Panc1 (cell line): ENCODE measurements around the gene KANSL3. TPM values are rescaled to one million over a fixed set of nuclear protein-coding genes. Genes with fewer than 3 reads are reported as not detected.

Source experiments
- ATAC-seq: fragments of 200-7000 bp; cut with Tn5 transposase; 2 replicates; pipeline ENCODE4 v1.9.1; 2020; ENCODE audit warnings: mild to moderate bottlenecking, moderate library complexity
- BruUV-seq: library from RNA; stranded (reverse); fragments of 400-500 nt; replicated peaks from 2 replicates; lab custom pipeline; 2021; lab: Mats Ljungman, UMichigan
- CTCF ChIA-PET: fragments of 300-600 bp; sonication (Branson Sonifier 250); formaldehyde crosslinking; loops from one replicate; lab custom pipeline; 2022; ENCODE audit warnings: antibody characterized with exemption; lab: Charles Lee
- POLR2A ChIA-PET: fragments of 300-600 bp; sonication (Branson Sonifier 250); formaldehyde crosslinking; loops from one replicate; lab custom pipeline; 2022; ENCODE audit warnings: antibody characterized with exemption; lab: Charles Lee
- DNase-seq: peaks from one replicate; pipeline ENCODE4 v3.0.0-alpha.2; 2010; ENCODE audit warnings: low read depth, low spot score
- H3K27ac ChIP-seq: 2 replicates; pipeline ENCODE4 v1.5.1; 2011; ENCODE audit warnings: mild to moderate bottlenecking, low read length, inconsistent platforms
- H3K27me3 ChIP-seq: fragments of 200-500 bp; sonication (Bioruptor generic); 2 replicates; pipeline ENCODE4 v1.6.0; 2014; ENCODE audit warnings: low read length, inconsistent platforms; ENCODE audit not compliant: control insufficient read depth, insufficient read depth
- H3K36me3 ChIP-seq: fragments of 200-500 bp; sonication (Bioruptor generic); 2 replicates; pipeline ENCODE4 v1.5.1; 2014; ENCODE audit warnings: inconsistent platforms, mild to moderate bottlenecking, low read length, moderate library complexity; ENCODE audit not compliant: control insufficient read depth, insufficient read depth
- H3K4me1 ChIP-seq: 2 replicates; pipeline ENCODE4 v1.5.1; 2011; ENCODE audit warnings: inconsistent platforms, mild to moderate bottlenecking, low read length, moderate library complexity; ENCODE audit not compliant: control insufficient read depth, insufficient read depth
- H3K4me3 ChIP-seq, 2 experiments: 2 replicates each; pipeline ENCODE4 v1.5.1; 2011 to 2012; ENCODE audit warnings: low read depth in 2 of 2, low read length in 2 of 2, mild to moderate bottlenecking in 2 of 2, inconsistent platforms in 1 of 2, moderate library complexity in 1 of 2
- H3K9me3 ChIP-seq: fragments of 200-500 bp; sonication (Bioruptor generic); 2 replicates; pipeline ENCODE4 v1.5.1; 2014; ENCODE audit warnings: low read depth, mild to moderate bottlenecking, inconsistent platforms, low read length, moderate library complexity; ENCODE audit not compliant: control insufficient read depth, insufficient read depth
- CTCF ChIP-seq: fragments of 450-650 bp; IDR thresholded peaks from 2 replicates; pipeline ENCODE4 v1.5.1; 2017; ENCODE audit warnings: mild to moderate bottlenecking
- POLR2AphosphoS5 ChIP-seq: IDR thresholded peaks from 2 replicates; pipeline ENCODE4 v1.6.1; 2012; ENCODE audit warnings: mild to moderate bottlenecking, low read depth, low read length, moderate library complexity
- REST ChIP-seq, 2 experiments: IDR thresholded peaks; 2 replicates each; pipeline ENCODE4 v1.6.1; 2011 to 2012; ENCODE audit warnings: low read depth in 2 of 2, control low read depth in 1 of 2, low read length in 1 of 2, mild to moderate bottlenecking in 1 of 2, moderate library complexity in 1 of 2; ENCODE audit not compliant: insufficient read depth in 1 of 2
- SIN3A ChIP-seq: IDR thresholded peaks from 2 replicates; pipeline ENCODE4 v1.6.1; 2012; ENCODE audit warnings: low read depth, mild to moderate bottlenecking, low read length, moderate library complexity, borderline replicate concordance; ENCODE audit not compliant: insufficient read depth
- TCF7L2 ChIP-seq: IDR thresholded peaks from 2 replicates; pipeline ENCODE4 v1.6.1; 2011; ENCODE audit warnings: mild to moderate bottlenecking, low read depth, low read length, inconsistent platforms
- in situ Hi-C: cut with HindIII; loops from 2 replicates; pipeline ENCODE4 v1.10.0; 2016; ENCODE audit warnings: low sequenced_read_pairs, low pct_unique_long_range_greater_than_20kb
- intact Hi-C: fragments of 100-400 bp; cut with micrococcal nuclease; formaldehyde crosslinking; loops from one replicate; pipeline ENCODE4 v1.10.0; 2022; ENCODE audit not compliant: unreplicated experiment
- total RNA-seq: library from RNA; stranded (reverse); gene quantifications from one replicate; pipeline ENCODE4 v1.2.1, GENCODE V29; 2021; ENCODE audit not compliant: unreplicated experiment

Gene KANSL3
- total RNA-seq, 1 experiment from 2014 or later = 50.3 TPM

DNA sequence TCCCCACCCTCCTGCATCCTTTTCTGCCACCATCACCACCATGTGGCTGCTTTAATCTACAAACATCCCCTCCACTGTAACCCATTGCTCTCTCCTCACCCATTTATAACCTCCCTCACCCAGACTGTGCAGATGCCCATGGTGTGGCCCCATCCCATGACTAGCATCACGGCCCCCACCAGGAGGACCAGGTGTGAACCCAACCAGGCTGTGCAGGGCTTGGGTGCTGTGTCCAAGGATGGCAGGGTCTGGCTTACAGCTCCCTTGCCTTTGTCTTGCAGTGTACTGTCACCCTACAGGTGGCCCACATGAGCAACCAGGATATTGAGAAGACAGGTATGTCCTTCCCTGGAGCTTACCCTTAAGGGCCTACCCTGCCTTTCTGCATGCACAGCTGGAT, 11.2 kb upstream of the KANSL3 start:
- Histone ChIP-seq H3K9me3 (no peaks in the 10 kb centered on the region), H3K27me3 (no peaks in the 10 kb centered on the region), H3K36me3 (no peaks in the 10 kb centered on the region), H3K4me1 (no peaks in the 10 kb centered on the region), H3K27ac (no peak overlapping the region), H3K4me3 (no peak overlapping the region)
- intact Hi-C loops = no loop called here
- ChIA-PET POLR2A (no interaction called here), CTCF (no interaction called here)
- ATAC-seq = no peak
- in situ Hi-C loops = no loop called here
- DNase-seq = no peak
- TF ChIP-seq POLR2AphosphoS5 (no peak), SIN3A (no peak), REST (IDR thresholded peaks at IDR 0.05; ENCODE audit: insufficient read depth in 1 of 2, low read depth in 2 of 2, low read length in 1 of 2) (no peak), TCF7L2 (no peak)
- BruUV-seq = no TSS peak

DNA sequence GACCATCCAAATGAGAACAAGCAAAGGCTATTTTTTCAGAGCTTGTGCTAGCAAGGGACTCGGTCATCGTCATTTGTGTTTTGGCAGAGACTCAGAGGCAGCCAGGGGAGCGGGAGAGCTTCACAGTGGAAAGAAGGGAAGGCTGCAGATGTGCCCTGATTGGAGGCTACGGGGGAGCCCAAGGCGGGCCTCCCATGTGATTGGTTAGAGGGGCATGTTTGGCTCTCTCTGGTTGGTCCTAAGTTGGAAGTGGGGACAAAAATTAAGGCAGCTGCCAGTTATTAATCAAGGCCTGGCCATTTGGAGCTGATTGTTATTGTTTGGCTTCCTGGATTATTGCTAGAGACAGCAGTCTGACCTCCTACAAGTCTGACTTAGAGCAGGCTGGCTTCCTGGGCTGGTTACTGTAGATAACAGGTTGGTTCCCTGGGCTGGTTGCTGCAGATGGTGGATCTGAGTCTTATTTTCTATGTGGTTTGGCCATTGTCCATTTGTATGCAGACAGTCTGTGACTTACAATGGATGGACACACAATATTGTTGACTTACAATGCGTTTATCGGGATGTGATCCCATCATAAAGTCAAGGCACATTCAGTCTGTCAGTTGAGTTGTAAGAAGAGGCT, 10.3 kb upstream of the KANSL3 start:
- no TSS peak for BruUV-seq
- POLR2A ChIA-PET = no interaction called here
- in situ Hi-C loops (no loop called here), intact Hi-C loops (no loop called here)
- ATAC-seq (no peak), DNase-seq (no peak)
- no peaks in the 10 kb centered on the region for H3K36me3 ChIP-seq
- no peaks in the 10 kb centered on the region for H3K4me1 ChIP-seq
- no peak overlapping the region for H3K27ac ChIP-seq
- H3K4me3 ChIP-seq = no peak overlapping the region
- H3K27me3 ChIP-seq = no peaks in the 10 kb centered on the region
- CTCF ChIA-PET = interaction anchor here (0.6 kb wide), 1 partner anchor 30 kb away, joined by 3 read pairs; no protein-coding TSS in a partner anchor
- no peak for TF ChIP-seq CTCF
- no peak for TF ChIP-seq REST (IDR thresholded peaks at IDR 0.05; ENCODE audit: insufficient read depth in 1 of 2, low read depth in 2 of 2, low read length in 1 of 2)
- no peak for TF ChIP-seq SIN3A
- TF ChIP-seq TCF7L2 = no peak
- TF ChIP-seq POLR2AphosphoS5 = no peak
- no peaks in the 10 kb centered on the region for H3K9me3 ChIP-seq
